CD14-positive monocyte (primary cell): Measurements from ENCODE around the gene ZNF398. TPM values are rescaled to one million over a fixed set of nuclear protein-coding genes. Genes with fewer than 3 reads are reported as not detected.

Experiments
- DNase-seq, 3 donors: peaks; one replicate each; pipeline ENCODE4 v3.0.0-alpha.2; 2011 to 2022
- H2AFZ ChIP-seq: 2 replicates; pipeline ENCODE4 v1.6.0; 2012; ENCODE audit warnings: mild to moderate bottlenecking, low read depth, low read length, inconsistent platforms; ENCODE audit not compliant: insufficient read depth, poor library complexity, severe bottlenecking
- H3K27ac ChIP-seq, 2 donors: 1 replicate in 1 of 2; 2 replicates in 1 of 2; pipeline ENCODE4 v1.5.1; 2012 to 2013; ENCODE audit warnings: low read length in 2 of 2, control low read depth in 1 of 2, inconsistent platforms in 1 of 2, low read depth in 1 of 2, mild to moderate bottlenecking in 1 of 2
- H3K27me3 ChIP-seq, 2 donors: one replicate each; pipeline versions ENCODE4 v1.6.0 to v1.6.1; 2011 to 2013; ENCODE audit warnings: low read length in 2 of 2; ENCODE audit not compliant: control insufficient read depth in 2 of 2, insufficient read depth in 2 of 2
- H3K36me3 ChIP-seq, 2 donors: replicated peaks in 1 of 2; 1 replicate in 1 of 2; 2 replicates in 1 of 2; pipeline versions ENCODE4 v1.5.1 to v1.6.1; 2012 to 2013; ENCODE audit warnings: low read length in 2 of 2, control low read depth in 1 of 2, inconsistent platforms in 1 of 2, mild to moderate bottlenecking in 1 of 2; ENCODE audit not compliant: insufficient read depth in 2 of 2, control insufficient read depth in 1 of 2
- H3K4me1 ChIP-seq, 2 donors: 1 replicate in 1 of 2; 2 replicates in 1 of 2; pipeline versions ENCODE4 v1.5.1 to v1.6.1; 2012 to 2013; ENCODE audit warnings: low read length in 2 of 2, control low read depth in 1 of 2, inconsistent platforms in 1 of 2, mild to moderate bottlenecking in 1 of 2, moderate library complexity in 1 of 2; ENCODE audit not compliant: insufficient read depth in 2 of 2, control insufficient read depth in 1 of 2
- H3K4me2 ChIP-seq: replicated peaks from 2 replicates; pipeline ENCODE3; 2012; ENCODE audit warnings: low read length, moderate library complexity, mild to moderate bottlenecking; ENCODE audit not compliant: poor library complexity, severe bottlenecking; ENCODE audit errors: extremely low read depth
- H3K4me3 ChIP-seq, 3 experiments: fragments of 200-600 bp in 1 of 3; sonication (generic) in 1 of 3; replicated peaks in 1 of 3; 1 replicate in 2 of 3; 2 replicates in 1 of 3; pipeline ENCODE4 v1.5.1; 2011 to 2013; ENCODE audit warnings: low read length in 3 of 3, mild to moderate bottlenecking in 3 of 3, control low read depth in 2 of 3, low read depth in 2 of 3, inconsistent platforms in 1 of 3, moderate library complexity in 1 of 3
- H3K79me2 ChIP-seq: 2 replicates; pipeline ENCODE4 v1.6.0; 2012; ENCODE audit warnings: mild to moderate bottlenecking, control low read depth, inconsistent platforms, low read length, moderate library complexity; ENCODE audit not compliant: insufficient read depth
- H3K9ac ChIP-seq: 2 replicates; pipeline ENCODE4 v1.6.0; 2017; ENCODE audit warnings: low read length, mild to moderate bottlenecking; ENCODE audit not compliant: insufficient read depth, poor library complexity, severe bottlenecking
- H3K9me3 ChIP-seq, 2 donors: replicated peaks in 1 of 2; 1 replicate in 1 of 2; 2 replicates in 1 of 2; pipeline versions ENCODE4 v1.5.1 to v1.6.1; 2012 to 2013; ENCODE audit warnings: low read length in 2 of 2, control low read depth in 1 of 2; ENCODE audit not compliant: control insufficient read depth in 1 of 2, insufficient read depth in 1 of 2
- H4K20me1 ChIP-seq: 2 replicates; pipeline ENCODE4 v1.6.0; 2012; ENCODE audit warnings: mild to moderate bottlenecking, low read length, control low read depth, moderate library complexity; ENCODE audit not compliant: insufficient read depth
- H3K27ac Mint-ChIP-seq, 7 donors: one replicate each; pipeline ENCODE4 v1.8.0; 2020; ENCODE audit warnings: mild to moderate bottlenecking in 7 of 7, mixed read lengths in 7 of 7, moderate library complexity in 6 of 7, inconsistent platforms in 2 of 7
- H3K27me3 Mint-ChIP-seq, 3 donors: one replicate each; pipeline ENCODE4 v1.8.0; 2021 to 2022; ENCODE audit warnings: low read depth in 3 of 3, mild to moderate bottlenecking in 3 of 3, mixed read lengths in 3 of 3, moderate library complexity in 3 of 3, inconsistent platforms in 1 of 3
- H3K36me3 Mint-ChIP-seq, 2 donors: one replicate each; pipeline ENCODE4 v1.8.0; 2020; ENCODE audit warnings: mixed read lengths in 2 of 2, inconsistent platforms in 1 of 2, mild to moderate bottlenecking in 1 of 2
- H3K4me1 Mint-ChIP-seq: one replicate; pipeline ENCODE4 v1.8.0; 2020; ENCODE audit warnings: mild to moderate bottlenecking, mixed read lengths
- H3K4me3 Mint-ChIP-seq, 2 donors: one replicate each; pipeline ENCODE4 v1.8.0; 2020; ENCODE audit warnings: mild to moderate bottlenecking in 2 of 2, mixed read lengths in 2 of 2, moderate library complexity in 1 of 2
- H3K9me3 Mint-ChIP-seq, 7 donors: one replicate each; pipeline ENCODE4 v1.8.0; 2020 to 2022; ENCODE audit warnings: mixed read lengths in 7 of 7, mild to moderate bottlenecking in 6 of 7, moderate library complexity in 6 of 7, inconsistent platforms in 2 of 7
- WGBS: methylation state at CpG from one replicate; pipeline ENCODE4 v1.1.5; 2013; ENCODE audit warnings: missing lambda C conversion rate; ENCODE audit not compliant: insufficient coverage; 5-methylcytosine and 5-hydroxymethylcytosine counted together
- intact Hi-C, 2 donors: fragments of 100-400 bp; cut with micrococcal nuclease; formaldehyde crosslinking; loops; one replicate each; pipeline versions ENCODE4 v1.15.0 to v1.15.1; 2023
- polyA plus RNA-seq, 3 donors: library from polyadenylated mRNA; depleted of rRNA in 1 of 3; unstranded in 2 of 3; stranded (reverse) in 1 of 3; fragments of 300-500 nt in 2 of 3; fragments of >200 nt in 1 of 3; fragmentation: Illumina TruSeq in 2 of 3; gene quantifications; 1 replicate in 2 of 3; 2 replicates in 1 of 3; pipeline ENCODE4 v1.2.3, GENCODE V29; 2012 to 2021
- TF ChIP-seq, protein P1 (sequence below): fragments of 200-600 bp; IDR thresholded peaks from one replicate; pipeline ENCODE4 v1.8.0; 2022; ENCODE audit warnings: antibody characterized with exemption, mild to moderate bottlenecking

The ZNF398 gene
- polyA plus RNA-seq, 3 donors, result 3.0 to 3.7 (median 3.1) TPM

DNA sequence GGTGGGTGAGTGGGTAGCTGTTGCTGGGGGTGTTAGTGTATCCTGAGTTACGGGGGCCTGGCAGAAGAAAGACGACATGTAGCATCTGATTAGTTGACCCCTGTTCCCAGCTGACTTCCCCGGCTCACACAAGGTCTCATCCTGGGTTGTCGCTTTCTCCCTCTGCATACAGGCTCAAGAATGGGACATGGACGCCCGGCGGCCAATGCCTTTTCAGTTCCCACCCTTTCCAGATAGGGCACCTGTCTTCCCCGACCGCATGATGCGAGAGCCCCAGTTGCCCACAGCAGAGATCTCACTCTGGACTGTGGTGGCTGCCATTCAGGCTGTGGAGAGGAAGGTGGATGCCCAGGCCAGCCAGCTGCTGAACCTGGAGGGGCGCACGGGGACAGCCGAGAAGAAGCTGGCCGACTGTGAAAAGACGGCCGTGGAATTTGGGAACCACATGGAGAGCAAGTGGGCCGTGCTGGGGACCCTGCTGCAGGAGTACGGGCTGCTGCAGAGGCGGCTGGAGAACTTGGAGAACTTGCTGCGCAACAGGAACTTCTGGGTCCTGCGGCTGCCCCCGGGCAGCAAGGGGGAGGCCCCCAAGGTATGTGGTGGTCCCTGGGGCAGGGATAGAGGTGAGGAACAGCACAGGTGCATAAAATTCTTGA, 51.0 kb downstream of the ZNF398 start:
- H3K9ac ChIP-seq, result no peak overlapping the region
- peaks cover 11% of the 10 kb centered on the region for H4K20me1 ChIP-seq
- TF ChIP-seq, protein P1, sequence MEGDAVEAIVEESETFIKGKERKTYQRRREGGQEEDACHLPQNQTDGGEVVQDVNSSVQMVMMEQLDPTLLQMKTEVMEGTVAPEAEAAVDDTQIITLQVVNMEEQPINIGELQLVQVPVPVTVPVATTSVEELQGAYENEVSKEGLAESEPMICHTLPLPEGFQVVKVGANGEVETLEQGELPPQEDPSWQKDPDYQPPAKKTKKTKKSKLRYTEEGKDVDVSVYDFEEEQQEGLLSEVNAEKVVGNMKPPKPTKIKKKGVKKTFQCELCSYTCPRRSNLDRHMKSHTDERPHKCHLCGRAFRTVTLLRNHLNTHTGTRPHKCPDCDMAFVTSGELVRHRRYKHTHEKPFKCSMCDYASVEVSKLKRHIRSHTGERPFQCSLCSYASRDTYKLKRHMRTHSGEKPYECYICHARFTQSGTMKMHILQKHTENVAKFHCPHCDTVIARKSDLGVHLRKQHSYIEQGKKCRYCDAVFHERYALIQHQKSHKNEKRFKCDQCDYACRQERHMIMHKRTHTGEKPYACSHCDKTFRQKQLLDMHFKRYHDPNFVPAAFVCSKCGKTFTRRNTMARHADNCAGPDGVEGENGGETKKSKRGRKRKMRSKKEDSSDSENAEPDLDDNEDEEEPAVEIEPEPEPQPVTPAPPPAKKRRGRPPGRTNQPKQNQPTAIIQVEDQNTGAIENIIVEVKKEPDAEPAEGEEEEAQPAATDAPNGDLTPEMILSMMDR, result no peak
- Mint-ChIP-seq H3K36me3 (peaks cover 42 to 55% of the 10 kb centered on the region in 2 donors), H3K27me3 (no peaks in the 10 kb centered on the region), H3K4me1 (peaks cover 23% of the 10 kb centered on the region), H3K9me3 (peaks cover 0 to 2% (median 0%) of the 10 kb centered on the region in 7 donors), H3K4me3 (no peak overlapping the region), H3K27ac (peak overlapping the region in 1 of 7 donors; percentile 68)
- no peak overlapping the region for H3K4me3 ChIP-seq
- no peak for DNase-seq
- intact Hi-C loops, result no loop called here
- H3K79me2 ChIP-seq, result peaks cover 42% of the 10 kb centered on the region
- no peak overlapping the region for H3K27ac ChIP-seq
- H2AFZ ChIP-seq, result no peak overlapping the region
- H3K27me3 ChIP-seq, result no peaks in the 10 kb centered on the region
- no peaks in the 10 kb centered on the region for H3K9me3 ChIP-seq
- peaks cover 42 to 48% of the 10 kb centered on the region in 2 donors for H3K36me3 ChIP-seq
- WGBS, result 92% methylated on average over 19 of the region's 22 CpGs
- H3K4me2 ChIP-seq, result no peak overlapping the region
- peaks cover 17 to 21% of the 10 kb centered on the region in 2 donors for H3K4me1 ChIP-seq

DNA sequence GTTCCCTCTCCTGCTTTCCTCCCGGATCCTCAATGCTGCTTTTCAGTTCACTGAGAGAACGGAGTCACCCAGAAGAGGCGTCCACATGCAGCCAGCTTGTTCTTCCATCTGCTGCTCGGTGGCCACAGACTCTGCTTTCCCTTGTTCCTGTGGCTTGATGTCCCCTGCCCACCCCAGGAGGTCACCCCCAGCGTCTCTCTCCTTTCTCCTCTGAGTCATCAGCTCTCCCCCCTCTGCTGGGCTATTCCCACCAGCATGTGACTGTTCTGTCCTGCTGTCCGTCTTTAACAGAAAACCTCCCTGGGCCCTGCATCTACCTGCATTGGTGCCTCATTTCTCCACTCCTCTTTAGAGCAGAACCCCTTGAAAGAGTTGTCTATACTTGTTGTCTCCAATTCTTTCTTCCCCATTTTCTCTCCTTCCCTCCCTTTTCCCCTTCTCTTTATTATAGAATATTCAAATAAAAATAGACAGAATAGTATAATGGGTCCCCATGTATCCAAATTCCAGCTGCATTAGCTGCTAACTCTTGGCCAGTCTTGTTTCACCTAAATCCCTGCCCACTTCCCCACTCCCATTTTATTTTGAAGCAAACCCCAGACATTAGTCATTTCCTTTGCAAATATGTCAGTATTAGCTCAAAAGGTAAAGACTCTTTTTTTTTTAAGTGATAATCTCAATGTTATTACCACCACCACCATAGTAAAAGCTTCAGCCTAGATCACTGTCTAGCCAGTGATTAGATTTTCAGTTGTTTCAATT, 52.2 kb downstream of the ZNF398 start:
- no peak for DNase-seq
- TF ChIP-seq, protein P1, result no peak

More for the DNA sequence above, 52.2 kb downstream of the ZNF398 start:
- Mint-ChIP-seq H3K4me1 (peaks cover 23% of the 10 kb centered on the region), H3K27me3 (no peaks in the 10 kb centered on the region), H3K4me3 (no peak overlapping the region), H3K27ac (peak overlapping the region in 4 of 7 donors; percentile 0 to 56 (median 20)), H3K9me3 (peaks cover 0 to 4% (median 0%) of the 10 kb centered on the region in 7 donors), H3K36me3 (peaks cover 52 to 66% of the 10 kb centered on the region in 2 donors)
- no peak overlapping the region for H3K4me3 ChIP-seq
- H3K4me2 ChIP-seq, result no peak overlapping the region
- no peak overlapping the region for H3K27ac ChIP-seq
- H2AFZ ChIP-seq, result no peak overlapping the region
- 95% methylated on average over 6 of the region's 6 CpGs for WGBS
- H3K27me3 ChIP-seq, result no peaks in the 10 kb centered on the region
- H3K4me1 ChIP-seq, result peaks cover 17 to 21% of the 10 kb centered on the region in 2 donors
- peaks cover 53 to 60% of the 10 kb centered on the region in 2 donors for H3K36me3 ChIP-seq
- H4K20me1 ChIP-seq, result peaks cover 17% of the 10 kb centered on the region
- H3K79me2 ChIP-seq, result peaks cover 44% of the 10 kb centered on the region
- no peaks in the 10 kb centered on the region for H3K9me3 ChIP-seq
- H3K9ac ChIP-seq, result no peak overlapping the region
- intact Hi-C loops, result no loop called here
